CD4-positive, alpha-beta T cell treated with Interleukin-2 at 100 ng/mL for 4 hours (primary cell): Measurements from ENCODE around the gene ZNF516.
A peak's percentile ranks its signal among the peaks of the same experiment; 100 is the strongest.

Experiments
- DNase-seq: peaks from one replicate; pipeline ENCODE4 v3.0.0-alpha.2; 2020; ENCODE audit warnings: low spot score

The ZNF516 gene

GRCh38 chr18:76379226-76380126, 115.6 kb downstream of the ZNF516 start:
- no peak for DNase-seq

GRCh38 chr18:76378526-76379215, 116.4 kb downstream of the ZNF516 start:
- no peak for DNase-seq

- DNase-seq, result no peak
Observed at GRCh38 chr18:76377359-76377756, 117.7 kb downstream of the ZNF516 start.

GRCh38 chr18:76376668-76377358, 118.2 kb downstream of the ZNF516 start:
- DNase-seq, result peak; percentile 30

- DNase-seq, result no peak
Observed at GRCh38 chr18:76376225-76376624, 118.8 kb downstream of the ZNF516 start.

- DNase-seq, result peak; percentile 37
Observed at GRCh38 chr18:76374330-76375281, 120.4 kb downstream of the ZNF516 start.

- DNase-seq, result no peak
Observed at GRCh38 chr18:76373297-76373696, 121.7 kb downstream of the ZNF516 start.

GRCh38 chr18:76371301-76372203, 123.5 kb downstream of the ZNF516 start:
- DNase-seq, result no peak

- no peak for DNase-seq
Observed at GRCh38 chr18:76370686-76371085, 124.4 kb downstream of the ZNF516 start.

GRCh38 chr18:76370201-76370600, 124.8 kb downstream of the ZNF516 start:
- no peak for DNase-seq

GRCh38 chr18:76369791-76370190, 125.3 kb downstream of the ZNF516 start:
- no peak for DNase-seq

- DNase-seq, result no peak
Observed at GRCh38 chr18:76368976-76369375, 126.1 kb downstream of the ZNF516 start.

- DNase-seq, result no peak
Observed at GRCh38 chr18:76368271-76368670, 126.8 kb downstream of the ZNF516 start.

- no peak for DNase-seq
Observed at GRCh38 chr18:76367168-76368125, 127.6 kb downstream of the ZNF516 start.

- no peak for DNase-seq
Observed at GRCh38 chr18:76365561-76365960, 129.5 kb downstream of the ZNF516 start.

GRCh38 chr18:76364282-76365259, 130.5 kb downstream of the ZNF516 start:
- no peak for DNase-seq

- no peak for DNase-seq
Observed at GRCh38 chr18:76363436-76364120, 131.5 kb downstream of the ZNF516 start.
